Measurements from ENCODE around the gene SMC6. TPM values are rescaled to one million over a fixed set of nuclear protein-coding genes. Genes with fewer than 3 reads are reported as not detected.

The SMC6 gene
- total and polyA plus RNA-seq, 10 of the 15 experiments (the other 5 are each of a cell fraction or from before 2014, with no cell fraction given): 12.8 to 63.8 (median 38.8) TPM

DNA sequence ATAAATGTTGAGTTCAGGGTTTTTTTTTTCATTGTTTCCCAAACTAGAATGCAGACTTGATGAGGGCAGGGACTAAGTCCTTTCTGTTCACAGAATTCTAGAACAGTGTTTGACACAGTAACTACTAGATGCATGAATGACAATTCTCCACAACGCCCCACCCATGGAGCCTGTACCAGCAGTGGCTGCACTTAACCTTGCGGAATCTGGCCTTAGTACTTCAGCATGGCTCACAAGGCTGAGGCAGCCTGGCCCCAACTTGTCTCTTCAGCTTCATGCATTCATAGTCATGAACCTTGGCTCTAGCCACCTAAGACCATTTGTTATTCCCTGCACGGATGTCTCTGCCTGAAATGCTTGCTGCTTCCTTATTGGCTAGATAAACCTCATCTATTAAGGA lies 33.1 kb upstream of the SMC6 start:
- SMC1A ChIA-PET (ENCODE audit: uncharacterized antibody, unreplicated experiment): interaction anchor here (0.9 to 1.7 kb wide), 8 partner anchors 11 to 67 kb away, joined by 3 to 6 read pairs (median 4); no protein-coding TSS in a partner anchor

More for the DNA sequence above, 33.1 kb upstream of the SMC6 start:
- Histone ChIP-seq H3K4me1 (ENCODE audit: control insufficient read depth, insufficient read depth, low read length) (no peaks in the 10 kb centered on the region), H3K36me3 (ENCODE audit: control insufficient read depth in 2 of 2, insufficient read depth in 2 of 2, low read length in 1 of 2) (no peaks in the 10 kb centered on the region), H4K20me1 (ENCODE audit: control insufficient read depth, insufficient read depth) (no peaks in the 10 kb centered on the region), H3K4me3 (no peak overlapping the region), H3K27me3 (replicated peaks in 1 of 2; ENCODE audit: control insufficient read depth in 2 of 2, insufficient read depth in 2 of 2, low read length in 1 of 2) (no peaks in the 10 kb centered on the region), H3K27ac (ENCODE audit: control insufficient read depth, insufficient read depth) (no peak overlapping the region), H2AFZ (ENCODE audit: control insufficient read depth, low read depth, low read length) (no peak overlapping the region), H3K79me2 (ENCODE audit: control insufficient read depth, insufficient read depth, low read length) (no peaks in the 10 kb centered on the region), H3K4me2 (ENCODE audit: control insufficient read depth, insufficient read depth) (no peak overlapping the region), H3K9ac (ENCODE audit: control insufficient read depth, insufficient read depth, low read length) (no peak overlapping the region), H3K9me3 (replicated peaks; ENCODE audit: control insufficient read depth, insufficient read depth, low read length) (no peaks in the 10 kb centered on the region)
- in situ Hi-C loops (cut with MboI): no loop called here
- RAD21 ChIA-PET (ENCODE audit: unreplicated experiment): interaction anchor here (1.7 kb wide), 1 partner anchor 13 kb away, joined by 3 read pairs; no protein-coding TSS in a partner anchor
- DNase-seq (ENCODE audit: low read depth, low spot score) (no peak), ATAC-seq (no peak), FAIRE-seq (no peak)
- no TSS peak for BruUV-seq (replicated peaks)
- TF ChIP-seq, protein P1, sequence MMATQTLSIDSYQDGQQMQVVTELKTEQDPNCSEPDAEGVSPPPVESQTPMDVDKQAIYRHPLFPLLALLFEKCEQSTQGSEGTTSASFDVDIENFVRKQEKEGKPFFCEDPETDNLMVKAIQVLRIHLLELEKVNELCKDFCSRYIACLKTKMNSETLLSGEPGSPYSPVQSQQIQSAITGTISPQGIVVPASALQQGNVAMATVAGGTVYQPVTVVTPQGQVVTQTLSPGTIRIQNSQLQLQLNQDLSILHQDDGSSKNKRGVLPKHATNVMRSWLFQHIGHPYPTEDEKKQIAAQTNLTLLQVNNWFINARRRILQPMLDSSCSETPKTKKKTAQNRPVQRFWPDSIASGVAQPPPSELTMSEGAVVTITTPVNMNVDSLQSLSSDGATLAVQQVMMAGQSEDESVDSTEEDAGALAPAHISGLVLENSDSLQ (IDR thresholded peaks at IDR 0.05): no peak
- TF ChIP-seq POLR2AphosphoS2 (IDR thresholded peaks at IDR 0.05; ENCODE audit: low read depth, low read length) (0 out of 2 replicates have a peak, but pooled peaks have one; percentile 40), MYC (IDR thresholded peaks at IDR 0.05; ENCODE audit: insufficient read depth, insufficient read length, insufficient replicate concordance, low read length, severe bottlenecking) (no peak), EZH2 (IDR thresholded peaks at IDR 0.05; ENCODE audit: borderline replicate concordance, control insufficient read depth, low read depth, low read length) (no peak), POLR2A (IDR thresholded peaks at IDR 0.05; ENCODE audit: low read depth, low read length) (peak; percentile 22; the same call in 1 of the 2 replicates)
- TF ChIP-seq, protein P2, sequence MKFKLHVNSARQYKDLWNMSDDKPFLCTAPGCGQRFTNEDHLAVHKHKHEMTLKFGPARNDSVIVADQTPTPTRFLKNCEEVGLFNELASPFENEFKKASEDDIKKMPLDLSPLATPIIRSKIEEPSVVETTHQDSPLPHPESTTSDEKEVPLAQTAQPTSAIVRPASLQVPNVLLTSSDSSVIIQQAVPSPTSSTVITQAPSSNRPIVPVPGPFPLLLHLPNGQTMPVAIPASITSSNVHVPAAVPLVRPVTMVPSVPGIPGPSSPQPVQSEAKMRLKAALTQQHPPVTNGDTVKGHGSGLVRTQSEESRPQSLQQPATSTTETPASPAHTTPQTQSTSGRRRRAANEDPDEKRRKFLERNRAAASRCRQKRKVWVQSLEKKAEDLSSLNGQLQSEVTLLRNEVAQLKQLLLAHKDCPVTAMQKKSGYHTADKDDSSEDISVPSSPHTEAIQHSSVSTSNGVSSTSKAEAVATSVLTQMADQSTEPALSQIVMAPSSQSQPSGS (IDR thresholded peaks at IDR 0.05; ENCODE audit: low read length): no peak
- intact Hi-C loops (cut with micrococcal nuclease; ENCODE audit: unreplicated experiment): no loop called here
- POLR2A ChIA-PET: no interaction called here
- WGBS (ENCODE audit: insufficient coverage, insufficient replicate concordance, low lambda C conversion rate, missing lambda C conversion rate): 99% methylated on average over 3 of the region's 3 CpGs
- CTCF ChIA-PET: interaction anchor here (1.7 kb wide), 1 partner anchor 45 kb away, joined by 3 read pairs; no protein-coding TSS in a partner anchor
